Smooth muscle cell (in vitro differentiated cells): Measurements from ENCODE around the gene PTPN7. TPM values are rescaled to one million over a fixed set of nuclear protein-coding genes. Genes with fewer than 3 reads are reported as not detected.

Experiments used
- DNase-seq: peaks from one replicate; lab custom pipeline; 2025; ENCODE audit not compliant: unreplicated experiment; lab: John Stamatoyannopoulos, UW
- H2AFZ ChIP-seq: fragments of 200-600 bp; sonication (generic); 2 replicates; pipeline ENCODE4 v1.6.0; 2016; ENCODE audit warnings: antibody characterized with exemption, low read depth, mild to moderate bottlenecking
- H3F3A ChIP-seq: fragments of 200-600 bp; sonication (generic); 2 replicates; pipeline ENCODE4 v1.6.0; 2017; ENCODE audit warnings: antibody characterized with exemption, low read depth
- H3K27ac ChIP-seq: fragments of 200-600 bp; sonication (generic); 2 replicates; pipeline ENCODE4 v1.5.1; 2016; ENCODE audit warnings: low read depth, mild to moderate bottlenecking
- H3K27me3 ChIP-seq: fragments of 200-600 bp; sonication (generic); 2 replicates; pipeline ENCODE4 v1.6.1; 2016; ENCODE audit warnings: low read depth, mild to moderate bottlenecking
- H3K36me3 ChIP-seq: fragments of 200-600 bp; sonication (generic); 2 replicates; pipeline ENCODE4 v1.5.1; 2016; ENCODE audit warnings: low read depth
- H3K4me1 ChIP-seq: fragments of 200-600 bp; sonication (generic); 2 replicates; pipeline ENCODE4 v1.5.1; 2016; ENCODE audit warnings: low read depth
- H3K4me2 ChIP-seq: fragments of 200-600 bp; sonication (generic); 2 replicates; pipeline ENCODE4 v1.6.0; 2016; ENCODE audit warnings: mild to moderate bottlenecking
- H3K4me3 ChIP-seq: fragments of 200-600 bp; sonication (generic); 2 replicates; pipeline ENCODE4 v1.5.1; 2016; ENCODE audit warnings: mild to moderate bottlenecking
- H3K79me2 ChIP-seq: fragments of 200-600 bp; sonication (generic); 2 replicates; pipeline ENCODE4 v1.6.0; 2016; ENCODE audit warnings: low read depth, mild to moderate bottlenecking
- H3K9ac ChIP-seq: fragments of 200-600 bp; sonication (generic); 2 replicates; pipeline ENCODE4 v1.6.0; 2016; ENCODE audit warnings: low read depth
- H3K9me3 ChIP-seq: fragments of 200-600 bp; sonication (generic); replicated peaks from 2 replicates; pipeline ENCODE4 v1.5.1; 2016; ENCODE audit warnings: low read depth
- H4K20me1 ChIP-seq: fragments of 200-600 bp; sonication (generic); 2 replicates; pipeline ENCODE4 v1.6.0; 2016; ENCODE audit warnings: low read depth
- WGBS: methylation state at CpG from one replicate; pipeline ENCODE4 v1.1.7; 2016; ENCODE audit warnings: low lambda C conversion rate; 5-methylcytosine and 5-hydroxymethylcytosine counted together
- polyA plus RNA-seq: library from polyadenylated mRNA; unstranded; fragments of >200 nt; fragmentation: Nextera tagmentation; extraction: Ambion mirVana; gene quantifications from 2 replicates; pipeline ENCODE4 v1.2.1, GENCODE V29; 2016
- total RNA-seq: library from RNA; depleted of rRNA; stranded (reverse); fragments of >200 nt; gene quantifications from 2 replicates; pipeline ENCODE4 v1.2.3, GENCODE V29; 2014
- TF ChIP-seq, protein P1 (sequence below): fragments of 200-600 bp; sonication (generic); IDR thresholded peaks from 2 replicates; pipeline ENCODE4 v1.5.1; 2017; ENCODE audit warnings: borderline replicate concordance, mild to moderate bottlenecking, antibody characterized with exemption; ENCODE audit not compliant: insufficient read depth, poor library complexity, severe bottlenecking

PTPN7 gene
- total and polyA plus RNA-seq, 2 experiments from 2014 or later, result not detected

DNA sequence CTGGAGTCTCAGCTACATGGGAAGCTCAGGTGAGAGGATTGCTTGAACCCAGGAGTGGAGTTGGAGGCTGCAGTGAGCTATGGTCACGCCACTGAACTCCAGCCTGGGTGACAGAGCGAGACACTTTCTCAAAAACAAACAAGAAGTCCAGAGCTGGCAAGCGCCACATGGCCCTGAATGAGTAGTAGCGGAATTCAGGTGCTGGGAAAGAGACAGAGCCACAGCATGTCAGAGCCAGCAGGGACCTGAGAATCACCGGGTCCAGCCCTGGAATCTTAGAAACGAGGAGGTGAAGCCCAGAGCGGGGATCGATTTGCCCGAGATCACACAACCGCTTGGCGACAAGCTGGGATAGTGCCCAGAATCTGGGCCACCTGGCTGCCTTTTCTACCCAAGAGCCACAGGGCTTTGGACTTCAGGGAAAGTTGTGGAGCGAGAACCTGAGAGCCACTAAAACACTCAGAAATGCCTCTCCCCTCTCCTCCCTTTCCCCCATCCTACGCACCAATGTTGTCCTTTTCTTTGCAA lies 25.7 kb downstream of the PTPN7 start:
- H3K4me3 ChIP-seq, result no peak overlapping the region
- H3K79me2 ChIP-seq, result peaks cover 15% of the 10 kb centered on the region
- no peak overlapping the region for H2AFZ ChIP-seq
- 98% methylated on average over 13 of the region's 13 CpGs for WGBS
- H3K9me3 ChIP-seq, result no peaks in the 10 kb centered on the region
- no peak overlapping the region for H3K9ac ChIP-seq
- H3K27me3 ChIP-seq, result no peaks in the 10 kb centered on the region
- no peaks in the 10 kb centered on the region for H3K4me1 ChIP-seq
- DNase-seq, result no peak
- H3K36me3 ChIP-seq, result no peaks in the 10 kb centered on the region
- TF ChIP-seq, protein P1, sequence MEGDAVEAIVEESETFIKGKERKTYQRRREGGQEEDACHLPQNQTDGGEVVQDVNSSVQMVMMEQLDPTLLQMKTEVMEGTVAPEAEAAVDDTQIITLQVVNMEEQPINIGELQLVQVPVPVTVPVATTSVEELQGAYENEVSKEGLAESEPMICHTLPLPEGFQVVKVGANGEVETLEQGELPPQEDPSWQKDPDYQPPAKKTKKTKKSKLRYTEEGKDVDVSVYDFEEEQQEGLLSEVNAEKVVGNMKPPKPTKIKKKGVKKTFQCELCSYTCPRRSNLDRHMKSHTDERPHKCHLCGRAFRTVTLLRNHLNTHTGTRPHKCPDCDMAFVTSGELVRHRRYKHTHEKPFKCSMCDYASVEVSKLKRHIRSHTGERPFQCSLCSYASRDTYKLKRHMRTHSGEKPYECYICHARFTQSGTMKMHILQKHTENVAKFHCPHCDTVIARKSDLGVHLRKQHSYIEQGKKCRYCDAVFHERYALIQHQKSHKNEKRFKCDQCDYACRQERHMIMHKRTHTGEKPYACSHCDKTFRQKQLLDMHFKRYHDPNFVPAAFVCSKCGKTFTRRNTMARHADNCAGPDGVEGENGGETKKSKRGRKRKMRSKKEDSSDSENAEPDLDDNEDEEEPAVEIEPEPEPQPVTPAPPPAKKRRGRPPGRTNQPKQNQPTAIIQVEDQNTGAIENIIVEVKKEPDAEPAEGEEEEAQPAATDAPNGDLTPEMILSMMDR, result no peak
- H3F3A ChIP-seq, result peaks cover 4% of the 10 kb centered on the region
- peaks cover 57% of the 10 kb centered on the region for H4K20me1 ChIP-seq
- no peak overlapping the region for H3K27ac ChIP-seq
- no peak overlapping the region for H3K4me2 ChIP-seq

GRCh38 chr1:202133989-202134388 lies 26.4 kb downstream of the PTPN7 start:
- 97% methylated on average over 5 of the region's 5 CpGs for WGBS
- Histone ChIP-seq H3F3A (peaks cover 4% of the 10 kb centered on the region), H3K4me2 (no peak overlapping the region), H3K27ac (no peak overlapping the region), H3K27me3 (no peaks in the 10 kb centered on the region), H4K20me1 (peaks cover 50% of the 10 kb centered on the region), H3K4me1 (no peaks in the 10 kb centered on the region), H3K9me3 (no peaks in the 10 kb centered on the region), H3K9ac (no peak overlapping the region), H3K36me3 (no peaks in the 10 kb centered on the region), H3K79me2 (peaks cover 8% of the 10 kb centered on the region), H2AFZ (no peak overlapping the region), H3K4me3 (no peak overlapping the region)
- no peak for DNase-seq
- TF ChIP-seq, protein P1, result no peak

- H3K79me2 ChIP-seq, result peaks cover 3% of the 10 kb centered on the region
- H3K4me3 ChIP-seq, result no peak overlapping the region
- no peaks in the 10 kb centered on the region for H3K36me3 ChIP-seq
- DNase-seq, result no peak
- peaks cover 45% of the 10 kb centered on the region for H4K20me1 ChIP-seq
- H2AFZ ChIP-seq, result no peak overlapping the region
- H3K9ac ChIP-seq, result no peak overlapping the region
- TF ChIP-seq, protein P1, result no peak
- H3K4me1 ChIP-seq, result no peaks in the 10 kb centered on the region
- no peak overlapping the region for H3K4me2 ChIP-seq
- peaks cover 4% of the 10 kb centered on the region for H3F3A ChIP-seq
- WGBS, result 90% methylated on average over 8 of the region's 8 CpGs
- H3K27me3 ChIP-seq, result no peaks in the 10 kb centered on the region
- no peaks in the 10 kb centered on the region for H3K9me3 ChIP-seq
- no peak overlapping the region for H3K27ac ChIP-seq
Observed at GRCh38 chr1:202133496-202133895, 26.9 kb downstream of the PTPN7 start.

DNA sequence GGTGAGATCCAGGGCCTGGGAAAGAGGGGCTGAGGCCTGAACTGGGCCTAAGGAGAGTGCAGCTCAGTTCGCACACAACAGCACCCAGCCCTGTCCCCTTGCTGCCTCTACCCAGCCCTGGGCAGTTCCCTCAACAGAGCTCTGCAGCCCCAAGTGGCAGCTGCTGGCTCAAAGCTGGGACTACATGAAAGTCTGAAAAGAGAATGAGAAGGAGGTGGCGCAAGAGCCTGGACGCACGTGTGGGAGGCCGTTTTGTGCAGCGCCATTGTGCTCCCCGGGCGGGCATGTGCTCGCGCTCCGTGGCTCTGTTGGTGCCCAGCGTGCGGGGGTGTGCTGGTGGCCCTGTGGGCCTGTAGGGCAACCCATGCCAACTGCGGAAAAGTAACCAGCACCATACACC lies 27.4 kb downstream of the PTPN7 start:
- no peaks in the 10 kb centered on the region for H3K79me2 ChIP-seq
- no peaks in the 10 kb centered on the region for H3K9me3 ChIP-seq
- 92% methylated on average over 14 of the region's 14 CpGs for WGBS
- TF ChIP-seq, protein P1, result no peak
- H3F3A ChIP-seq, result peaks cover 4% of the 10 kb centered on the region
- H3K9ac ChIP-seq, result no peak overlapping the region
- no peak overlapping the region for H3K27ac ChIP-seq
- H3K27me3 ChIP-seq, result no peaks in the 10 kb centered on the region
- no peak overlapping the region for H3K4me3 ChIP-seq
- no peak for DNase-seq
- H2AFZ ChIP-seq, result no peak overlapping the region
- no peak overlapping the region for H3K4me2 ChIP-seq
- H3K36me3 ChIP-seq, result no peaks in the 10 kb centered on the region
- peaks cover 40% of the 10 kb centered on the region for H4K20me1 ChIP-seq
- no peaks in the 10 kb centered on the region for H3K4me1 ChIP-seq
